CD4-positive, alpha-beta T cell treated with Interleukin-6 at 100 ng/mL for 8 hours (primary cell): Measurements from ENCODE around the gene CCNF.
"Not testable (repeated sequence)": the region's sequence is repeated elsewhere in the genome, so short reads cannot be mapped to it uniquely, and the experiment has no call there.

Experiments used
- DNase-seq: peaks from one replicate; pipeline ENCODE4 v3.0.0-alpha.2; 2020; ENCODE audit warnings: mixed read lengths, low spot score

The CCNF gene

GRCh38 chr16:2428051-2428783, 1.0 kb upstream of the CCNF start:
- DNase-seq: no peak

- DNase-seq: no peak
Observed at GRCh38 chr16:2428784-2429033, 538 bp upstream of the CCNF start.

- DNase-seq: no peak
Observed at GRCh38 chr16:2429771-2430663, 770 bp downstream of the CCNF start.

GRCh38 chr16:2432286-2432685, 3.0 kb downstream of the CCNF start:
- DNase-seq: no peak

- no peak for DNase-seq
Observed at GRCh38 chr16:2432801-2433505, 3.7 kb downstream of the CCNF start.

- DNase-seq: not testable (repeated sequence)
Observed at GRCh38 chr16:2435236-2435635, 6.0 kb downstream of the CCNF start.

GRCh38 chr16:2436110-2436509, 6.9 kb downstream of the CCNF start:
- DNase-seq: no peak

- DNase-seq: no peak
Observed at GRCh38 chr16:2437032-2437790, 8.0 kb downstream of the CCNF start.

GRCh38 chr16:2438121-2438520, 8.9 kb downstream of the CCNF start:
- no peak for DNase-seq

- no peak for DNase-seq
Observed at GRCh38 chr16:2439598-2439997, 10.4 kb downstream of the CCNF start.

GRCh38 chr16:2441143-2441804, 12.0 kb downstream of the CCNF start:
- DNase-seq: not testable (repeated sequence)

- no peak for DNase-seq
Observed at GRCh38 chr16:2443555-2443954, 14.3 kb downstream of the CCNF start.

GRCh38 chr16:2447920-2448583, 18.8 kb downstream of the CCNF start:
- DNase-seq: no peak

GRCh38 chr16:2449118-2449517, 19.9 kb downstream of the CCNF start:
- DNase-seq: no peak

GRCh38 chr16:2450535-2450934, 21.3 kb downstream of the CCNF start:
- no peak for DNase-seq

- DNase-seq: no peak
Observed at GRCh38 chr16:2450975-2451381, 21.7 kb downstream of the CCNF start.

- no peak for DNase-seq
Observed at GRCh38 chr16:2451851-2452320, 22.6 kb downstream of the CCNF start.

- no peak for DNase-seq
Observed at GRCh38 chr16:2452650-2453049, 23.4 kb downstream of the CCNF start.

GRCh38 chr16:2455081-2455845, 26.0 kb downstream of the CCNF start:
- no peak for DNase-seq

- DNase-seq: no peak
Observed at GRCh38 chr16:2456551-2457153, 27.4 kb downstream of the CCNF start.
